Type B pancreatic cell (in vitro differentiated cells): ENCODE results near the gene GAB2. TPM values are rescaled to one million over a fixed set of nuclear protein-coding genes. Genes with fewer than 3 reads are reported as not detected.
A peak's percentile ranks its signal among the peaks of the same experiment; 100 is the strongest.

Experiments used
- DNase-seq: peaks from one replicate; pipeline ENCODE4 v3.0.0; 2021; ENCODE audit warnings: mixed read lengths; ENCODE audit not compliant: unreplicated experiment; ENCODE audit errors: extremely low spot score
- H3K27ac Mint-ChIP-seq: 2 replicates; pipeline ENCODE4 v1.8.0; 2021; ENCODE audit warnings: mild to moderate bottlenecking, mixed read lengths
- H3K27me3 Mint-ChIP-seq: 2 replicates; pipeline ENCODE4 v1.8.0; 2021; ENCODE audit warnings: mixed read lengths
- H3K36me3 Mint-ChIP-seq: 2 replicates; pipeline ENCODE4 v1.8.0; 2021; ENCODE audit warnings: mixed read lengths
- H3K4me1 Mint-ChIP-seq: one replicate; pipeline ENCODE4 v1.8.0; 2021; ENCODE audit warnings: mixed read lengths; ENCODE audit not compliant: unreplicated experiment
- H3K4me3 Mint-ChIP-seq: 2 replicates; pipeline ENCODE4 v1.8.0; 2021; ENCODE audit warnings: mild to moderate bottlenecking, mixed read lengths
- H3K9me3 Mint-ChIP-seq: 2 replicates; pipeline ENCODE4 v1.8.0; 2021; ENCODE audit warnings: mixed read lengths
- CTCF ChIP-seq: fragments of 200-600 bp; sonication (generic); conservative IDR thresholded peaks from 2 replicates; pipeline ENCODE4 v1.5.0; 2021; ENCODE audit warnings: antibody characterized with exemption, mild to moderate bottlenecking
- total RNA-seq: library from RNA; stranded (reverse); gene quantifications from 2 replicates; pipeline ENCODE4 v1.2.1, GENCODE V29; 2021; ENCODE audit warnings: low replicate concordance

The GAB2 gene
- total RNA-seq, 1 donor from 2014 or later = 23.3 TPM

- no peak overlapping the region for H3K27ac Mint-ChIP-seq
- peaks cover 38% of the 10 kb centered on the region for H3K36me3 Mint-ChIP-seq
- H3K9me3 Mint-ChIP-seq = peaks cover 6% of the 10 kb centered on the region
- no peak overlapping the region for H3K4me3 Mint-ChIP-seq
- DNase-seq = no peak
- H3K4me1 Mint-ChIP-seq = peaks cover 4% of the 10 kb centered on the region
- no peaks in the 10 kb centered on the region for H3K27me3 Mint-ChIP-seq
- TF ChIP-seq CTCF = no peak
Observed at GRCh38 chr11:78207532-78208256, 209.9 kb downstream of the GAB2 start.

- Mint-ChIP-seq H3K9me3 (no peaks in the 10 kb centered on the region), H3K36me3 (peaks cover 25% of the 10 kb centered on the region), H3K4me1 (peaks cover 4% of the 10 kb centered on the region), H3K4me3 (no peak overlapping the region), H3K27ac (no peak overlapping the region), H3K27me3 (no peaks in the 10 kb centered on the region)
- DNase-seq = no peak
- TF ChIP-seq CTCF = no peak
Observed at GRCh38 chr11:78205691-78206090, 211.9 kb downstream of the GAB2 start.

- Mint-ChIP-seq H3K9me3 (no peaks in the 10 kb centered on the region), H3K27me3 (no peaks in the 10 kb centered on the region), H3K27ac (no peak overlapping the region), H3K4me1 (peaks cover 4% of the 10 kb centered on the region), H3K36me3 (peaks cover 20% of the 10 kb centered on the region), H3K4me3 (no peak overlapping the region)
- DNase-seq = no peak
- TF ChIP-seq CTCF = no peak
Observed at GRCh38 chr11:78205256-78205655, 212.4 kb downstream of the GAB2 start.

GRCh38 chr11:78203184-78203583 lies 214.4 kb downstream of the GAB2 start:
- Mint-ChIP-seq H3K4me1 (no peaks in the 10 kb centered on the region), H3K36me3 (peaks cover 11% of the 10 kb centered on the region), H3K4me3 (no peak overlapping the region), H3K9me3 (no peaks in the 10 kb centered on the region), H3K27me3 (no peaks in the 10 kb centered on the region), H3K27ac (no peak overlapping the region)
- no peak for TF ChIP-seq CTCF
- no peak for DNase-seq

GRCh38 chr11:78202733-78203167 lies 214.9 kb downstream of the GAB2 start:
- H3K36me3 Mint-ChIP-seq = peaks cover 9% of the 10 kb centered on the region
- no peak overlapping the region for H3K4me3 Mint-ChIP-seq
- H3K4me1 Mint-ChIP-seq = no peaks in the 10 kb centered on the region
- no peaks in the 10 kb centered on the region for H3K9me3 Mint-ChIP-seq
- DNase-seq = no peak
- no peak for TF ChIP-seq CTCF
- peak overlapping the region; percentile 10 for H3K27ac Mint-ChIP-seq
- no peaks in the 10 kb centered on the region for H3K27me3 Mint-ChIP-seq
